HG03108 (cell line): Measurements from ENCODE around the gene GPS2.

Experiments
- ATAC-seq: cut with Tn5 transposase; IDR thresholded peaks from one replicate; pipeline ENCODE4 v1.9.1; 2021; ENCODE audit warnings: moderate library complexity; ENCODE audit not compliant: unreplicated experiment

GPS2 gene

GRCh38 chr17:7293816-7294613 is 21.1 kb downstream of the GPS2 start:
- ATAC-seq, result no peak

GRCh38 chr17:7293159-7293558 is 22.0 kb downstream of the GPS2 start:
- ATAC-seq, result no peak

GRCh38 chr17:7292729-7293128 is 22.4 kb downstream of the GPS2 start:
- no peak for ATAC-seq

- ATAC-seq, result no peak
These were observed 23.0 kb downstream of the GPS2 start for GRCh38 chr17:7292194-7292593.

GRCh38 chr17:7290685-7291084 is 24.5 kb downstream of the GPS2 start:
- ATAC-seq, result no peak

- no peak for ATAC-seq
These were observed 25.0 kb downstream of the GPS2 start for GRCh38 chr17:7290166-7290565.

- ATAC-seq, result no peak
These were observed 25.7 kb downstream of the GPS2 start for GRCh38 chr17:7289256-7290032.

GRCh38 chr17:7285679-7286078 is 29.5 kb downstream of the GPS2 start:
- ATAC-seq, result no peak

- no peak for ATAC-seq
These were observed 30.2 kb downstream of the GPS2 start for GRCh38 chr17:7284911-7285310.

GRCh38 chr17:7283471-7284216 is 31.5 kb downstream of the GPS2 start:
- ATAC-seq, result no peak

GRCh38 chr17:7282752-7283321 is 32.3 kb downstream of the GPS2 start:
- no peak for ATAC-seq

GRCh38 chr17:7281953-7282751 is 33.0 kb downstream of the GPS2 start:
- no peak for ATAC-seq

GRCh38 chr17:7281074-7281952 is 33.8 kb downstream of the GPS2 start, which contains the start of gene SLC2A4:
TSS of gene SLC2A4 (plus strand) at chr17:7281718. CDS start at chr17:7281935, 217 bp downstream.
- ATAC-seq, result peak; percentile 53

GRCh38 chr17:7280519-7281073 is 34.6 kb downstream of the GPS2 start:
- ATAC-seq, result peak; percentile 60

- no peak for ATAC-seq
These were observed 35.7 kb downstream of the GPS2 start for GRCh38 chr17:7279448-7279847.

- no peak for ATAC-seq
These were observed 48.4 kb downstream of the GPS2 start for GRCh38 chr17:7266784-7267183.

- no peak for ATAC-seq
These were observed 51.4 kb downstream of the GPS2 start for GRCh38 chr17:7263801-7264078.

- no peak for ATAC-seq
These were observed 52.0 kb downstream of the GPS2 start for GRCh38 chr17:7262935-7263800.
